ENCODE data around the gene MTR.
"Not testable (repeated sequence)": the region's sequence is repeated elsewhere in the genome, so short reads cannot be mapped to it uniquely, and the experiment has no call there.

Gene MTR

GRCh38 chr1:236835491-236835890, 40.4 kb downstream of the MTR start:
- DNase-seq: no peak

DNA sequence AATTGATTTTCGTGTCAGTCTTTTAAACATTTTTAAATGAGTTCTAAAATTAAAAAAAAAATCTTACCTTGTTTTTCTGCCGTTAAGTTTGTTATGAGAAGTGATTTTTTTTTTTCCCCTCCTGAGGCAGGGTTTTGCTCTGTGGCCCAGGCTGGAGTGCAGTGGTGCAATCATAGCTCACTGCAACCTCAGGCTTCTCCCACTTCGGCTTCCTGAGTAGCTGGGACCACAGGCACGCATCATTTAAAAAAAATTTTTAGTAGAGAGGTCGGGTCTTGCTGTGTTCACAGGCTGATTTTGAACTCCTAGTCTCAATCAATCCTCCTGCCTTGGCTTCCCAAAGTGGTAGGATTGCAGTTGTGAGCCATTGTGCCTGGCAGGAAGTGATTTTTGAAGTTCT, 41.1 kb downstream of the MTR start:
- no peak for DNase-seq

- DNase-seq: no peak
Measured at GRCh38 chr1:236837115-236837514, 42.0 kb downstream of the MTR start.

DNA sequence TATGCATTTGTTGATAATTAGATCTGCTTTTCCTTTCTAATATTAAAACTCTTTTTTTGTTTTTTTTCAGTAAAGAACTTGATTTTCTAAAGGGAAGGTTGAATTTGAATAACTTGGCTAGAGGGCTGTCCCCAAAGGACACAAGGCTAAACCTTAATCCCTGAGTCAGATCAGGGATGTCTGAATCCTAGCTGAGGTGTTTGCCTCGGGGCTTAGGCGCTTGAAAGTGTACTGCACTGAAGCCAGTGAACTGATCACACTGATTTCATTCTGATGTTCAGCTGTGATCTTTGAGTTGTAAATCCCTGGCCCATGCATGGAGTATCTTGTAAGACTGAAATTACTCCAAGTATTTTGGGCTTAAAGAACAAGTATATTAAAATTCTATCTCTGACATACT, 42.8 kb downstream of the MTR start:
- no peak for DNase-seq

DNA sequence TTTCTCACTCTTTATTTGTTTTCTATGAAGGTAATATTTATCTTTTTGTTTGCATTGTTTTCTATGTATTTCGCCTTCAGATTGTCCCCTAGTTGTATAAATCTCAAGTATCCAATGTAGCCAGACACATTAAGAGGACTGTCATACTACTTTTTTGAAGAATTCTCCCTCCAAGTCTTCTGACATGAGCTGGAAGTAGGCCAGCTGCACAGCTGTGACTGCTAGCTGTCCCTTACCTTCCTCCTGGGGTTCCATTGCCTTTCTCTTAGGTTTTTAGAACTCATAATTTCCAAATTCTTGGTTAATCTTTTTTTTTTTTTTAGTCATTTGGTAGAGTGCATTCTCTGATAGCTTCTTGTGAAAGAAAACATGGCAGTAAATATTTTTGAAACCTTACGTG, 46.2 kb downstream of the MTR start:
- no peak for DNase-seq

DNA sequence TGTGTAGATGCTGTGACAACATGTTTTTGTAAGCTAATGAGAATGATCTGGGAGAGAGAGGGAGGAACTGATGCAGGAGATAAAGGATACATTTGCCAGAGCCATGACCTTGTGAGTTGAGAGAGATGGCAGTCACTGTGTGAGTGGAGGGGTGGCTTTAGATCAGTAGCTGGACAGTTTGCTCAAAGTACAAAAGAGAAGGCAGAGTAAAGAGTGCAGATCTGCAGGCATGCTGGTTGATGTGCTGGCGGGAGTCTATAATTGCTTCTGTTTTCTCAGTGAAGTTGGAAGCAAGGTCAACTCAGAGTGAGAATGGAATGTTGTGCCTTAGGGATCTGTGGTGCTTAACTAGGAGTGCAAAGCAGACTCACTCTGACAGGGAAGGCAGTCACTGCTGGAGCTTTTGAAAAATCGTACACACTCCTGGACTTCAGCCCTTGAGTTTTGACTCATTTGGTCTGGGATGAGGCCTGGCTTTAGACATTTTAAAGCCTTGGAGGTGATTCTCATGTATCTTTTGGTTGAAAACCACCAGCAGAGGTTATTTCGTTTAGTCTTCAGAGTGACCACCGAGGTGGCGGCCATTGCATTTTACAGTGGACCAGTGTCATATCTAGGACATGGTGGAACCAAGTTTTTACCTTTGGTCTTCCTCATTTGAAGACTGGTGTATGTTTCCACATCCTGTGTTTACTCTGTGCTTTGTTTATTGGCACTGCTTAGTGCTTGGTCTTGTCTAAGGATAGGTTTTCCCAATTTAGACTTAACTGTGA, 49.6 kb downstream of the MTR start:
- no peak for DNase-seq

GRCh38 chr1:236845830-236846229, 50.7 kb downstream of the MTR start:
- DNase-seq: no peak

DNA sequence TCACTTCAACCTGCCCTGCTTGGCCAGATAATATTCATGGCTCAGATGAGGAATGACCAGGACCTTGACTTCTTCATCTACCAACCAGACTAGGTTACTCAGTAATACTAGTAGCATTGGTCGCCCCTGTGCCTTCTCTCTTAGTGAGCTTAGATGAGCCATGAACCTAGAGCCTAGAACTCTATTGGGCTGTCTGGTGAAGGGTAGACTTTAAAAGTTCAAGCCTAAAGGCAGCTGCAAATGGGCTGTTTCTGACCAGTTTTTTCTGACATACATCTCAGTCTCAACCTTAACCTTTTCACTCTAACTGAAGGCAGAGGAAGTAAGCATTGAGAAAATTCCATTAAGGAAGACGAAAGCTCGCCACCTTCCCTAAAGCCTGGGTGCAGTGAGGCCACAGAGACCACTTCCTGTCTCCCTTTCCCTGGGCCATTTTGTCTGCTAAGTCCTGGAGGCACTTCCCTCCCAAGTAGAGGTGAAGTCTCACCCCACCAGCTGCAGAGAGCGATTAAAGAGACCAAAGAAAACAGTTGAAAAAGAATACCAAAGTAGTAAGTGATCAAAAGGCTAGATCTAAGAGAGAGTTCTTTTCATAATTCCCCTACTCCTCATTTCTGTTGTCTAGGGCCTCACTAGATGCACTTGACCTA, 53.3 kb downstream of the MTR start:
- DNase-seq: no peak

- DNase-seq: no peak
Measured at GRCh38 chr1:236850077-236850979, 55.2 kb downstream of the MTR start.

GRCh38 chr1:236851871-236852270, 56.8 kb downstream of the MTR start:
- DNase-seq: no peak

DNA sequence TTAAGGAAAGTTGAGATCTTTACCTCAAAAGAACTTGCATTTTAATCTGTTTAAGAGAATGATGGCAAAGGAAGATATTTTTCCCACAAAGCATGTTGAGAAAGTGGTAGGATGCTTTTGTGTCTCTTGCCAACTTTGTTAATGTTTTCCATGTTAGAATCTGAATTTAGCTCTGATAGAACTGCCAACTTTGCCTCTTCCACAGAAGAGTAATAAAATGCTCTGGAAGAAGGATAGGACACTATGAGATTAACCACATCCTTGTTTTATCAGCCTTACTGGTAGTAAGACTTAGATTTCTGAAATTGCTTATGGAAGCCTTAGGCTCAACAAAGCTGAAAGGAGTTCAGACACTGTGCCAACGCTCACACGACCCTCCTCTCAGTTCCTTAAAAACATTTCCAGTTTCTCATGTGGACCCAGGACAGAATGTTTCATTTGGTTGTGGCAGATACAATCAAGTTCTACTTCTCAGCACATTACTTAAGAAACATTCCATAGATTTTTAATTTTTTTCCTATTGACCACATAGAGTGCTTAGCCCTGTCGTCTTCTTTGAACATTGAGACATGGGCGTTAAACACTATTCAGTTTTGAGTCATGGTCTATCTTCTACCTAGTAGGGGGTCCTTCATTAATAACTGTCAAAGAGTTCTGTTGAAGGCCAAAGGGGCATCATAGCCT, 59.0 kb downstream of the MTR start:
- DNase-seq: no peak

DNA sequence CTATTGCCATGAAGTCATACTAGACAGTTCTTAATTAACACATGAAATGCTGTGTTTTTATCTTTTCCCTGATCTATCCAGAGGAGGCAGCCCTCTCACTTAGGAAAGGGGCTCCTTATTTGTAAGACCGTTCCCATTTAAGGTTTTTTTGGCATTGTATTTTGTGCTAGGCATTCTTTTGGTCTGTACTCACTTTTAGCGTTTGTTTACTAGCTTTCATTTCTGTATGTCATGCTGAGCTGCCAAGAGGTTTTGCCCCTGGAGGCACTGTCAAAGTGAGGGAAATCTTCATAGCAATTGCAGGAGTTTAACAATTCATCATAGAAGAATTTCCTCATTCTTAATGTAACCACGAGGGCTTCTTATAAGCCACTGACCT, 59.5 kb downstream of the MTR start:
- DNase-seq: no peak

- DNase-seq: not testable (repeated sequence)
Measured at GRCh38 chr1:236856649-236857048, 61.6 kb downstream of the MTR start.

GRCh38 chr1:236858165-236858564, 63.1 kb downstream of the MTR start:
- DNase-seq: no peak

- no peak for DNase-seq
Measured at GRCh38 chr1:236860101-236860500, 65.0 kb downstream of the MTR start.

DNA sequence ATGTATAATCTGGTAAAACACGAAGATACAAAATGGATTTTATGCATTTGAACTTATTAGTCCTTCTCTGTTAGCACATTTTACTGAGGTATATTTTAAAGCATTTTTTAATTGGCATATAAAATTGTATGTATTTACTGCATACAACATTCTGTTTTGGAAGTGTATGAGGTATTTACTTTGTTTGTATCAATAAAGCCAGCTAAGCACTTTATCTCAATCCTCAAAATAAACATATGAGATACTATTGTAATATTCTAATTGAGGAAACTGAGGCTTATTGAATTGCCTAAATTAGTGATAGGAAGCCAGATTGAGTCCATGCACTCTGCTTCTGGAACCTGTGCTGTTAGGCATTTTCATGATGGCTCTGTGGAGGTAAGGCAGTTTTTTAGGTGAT, 65.6 kb downstream of the MTR start:
- no peak for DNase-seq

DNA sequence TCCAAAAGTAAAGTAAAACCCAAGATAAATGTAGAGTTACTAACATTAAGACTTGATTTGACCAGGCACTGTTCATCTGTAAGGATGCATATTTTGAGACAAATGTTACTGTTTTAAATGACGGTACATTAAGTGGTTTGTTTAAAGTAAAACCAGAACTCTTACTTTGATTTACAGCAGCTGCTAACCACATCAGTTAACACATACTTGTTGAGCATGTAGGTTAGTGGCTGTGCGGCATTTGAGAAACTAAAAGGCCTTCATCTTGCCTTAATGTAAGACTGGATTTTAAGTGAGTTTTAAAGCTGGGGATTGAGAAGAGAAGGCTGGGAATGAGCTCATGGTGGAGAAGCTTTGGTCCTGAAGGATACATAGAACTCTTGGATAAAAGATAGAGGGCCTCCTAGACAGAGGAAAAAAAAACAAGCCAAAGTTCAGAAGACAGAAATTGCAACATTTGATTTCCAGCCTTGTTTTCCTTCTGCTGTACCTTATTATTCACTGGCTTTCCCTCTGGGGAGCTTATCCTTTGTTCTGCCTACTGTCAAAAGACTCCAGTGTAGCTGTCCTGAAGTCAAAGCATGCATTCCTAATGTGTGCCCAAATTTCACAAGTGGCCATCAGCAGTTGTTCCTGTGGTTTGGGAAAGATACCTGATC, 66.6 kb downstream of the MTR start:
- DNase-seq: no peak

DNA sequence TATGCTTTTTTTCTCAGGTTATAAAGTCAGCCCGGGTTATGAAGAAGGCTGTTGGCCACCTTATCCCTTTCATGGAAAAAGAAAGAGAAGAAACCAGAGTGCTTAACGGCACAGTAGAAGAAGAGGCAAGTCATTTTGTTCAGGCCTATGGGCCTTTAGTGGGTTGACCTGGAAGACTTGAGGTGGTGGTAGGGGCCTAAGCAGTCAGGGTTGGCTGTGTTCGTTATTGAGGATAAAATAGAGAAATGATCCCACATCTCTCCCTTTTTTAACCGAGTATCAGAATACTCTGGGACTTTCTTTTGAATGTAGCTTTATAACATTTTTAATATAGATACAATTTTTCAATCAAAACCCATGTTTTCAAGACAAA, 67.1 kb downstream of the MTR start:
- no peak for DNase-seq

DNA sequence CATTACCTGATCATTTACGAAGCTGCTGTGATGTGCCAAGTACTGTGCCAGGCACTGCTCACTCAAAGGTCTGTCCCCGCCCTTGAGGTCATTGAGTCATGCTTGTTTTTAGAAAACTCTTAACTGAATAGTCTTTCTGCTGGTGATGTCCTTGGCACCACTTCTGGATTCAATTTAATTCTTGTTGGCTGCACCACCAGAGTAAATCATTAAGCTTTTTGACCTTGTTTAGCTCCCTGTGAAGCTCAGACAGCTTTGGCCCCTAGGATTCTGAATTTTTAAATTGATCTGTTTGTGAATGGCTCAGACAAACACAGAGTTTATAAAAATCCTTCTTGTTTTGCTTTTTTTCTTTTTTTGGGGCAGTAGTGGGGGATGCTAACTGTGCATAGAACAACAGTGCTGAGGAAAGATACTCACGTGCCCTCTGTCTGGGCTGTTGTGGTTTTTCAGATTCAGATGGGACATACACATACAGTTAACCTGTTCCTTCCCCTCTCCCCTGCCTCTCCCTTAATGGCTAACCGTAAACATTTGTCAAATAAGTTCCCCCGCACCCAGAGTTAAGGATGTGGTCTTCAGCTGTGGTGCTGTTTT, 67.6 kb downstream of the MTR start:
- DNase-seq: no peak

- DNase-seq: no peak
Measured at GRCh38 chr1:236864211-236864610, 69.1 kb downstream of the MTR start.

GRCh38 chr1:236864996-236865817, 70.1 kb downstream of the MTR start:
- DNase-seq: no peak

Data from stimulated activated CD4-positive, alpha-beta T cell treated with anti-CD3 and anti-CD28 coated beads, Interleukin-1b, Interleukin-23, amount 100 ng/mL, for 48 hours (primary cell).